OCI-LY3 (cell line): Measurements from ENCODE around the gene MAN1A1.

ENCODE experiments used
- H2AFZ ChIP-seq: fragments of 200-600, 300-600 bp; shearing (Covaris generic); 2 replicates; pipeline ENCODE4 v1.6.0; 2014; ENCODE audit warnings: antibody characterized with exemption, low read depth, low read length
- H3K27ac ChIP-seq: fragments of 200-600, 300-600 bp; sonication (generic); 2 replicates; pipeline ENCODE4 v1.5.1; 2014; ENCODE audit warnings: mild to moderate bottlenecking, low read length, moderate library complexity, mixed read lengths
- H3K27me3 ChIP-seq: fragments of 200-600, 300-600 bp; sonication (generic); 2 replicates; pipeline ENCODE4 v1.6.1; 2014; ENCODE audit warnings: low read depth, low read length, mixed read lengths
- H3K36me3 ChIP-seq: fragments of 200-600, 300-600 bp; sonication (generic); replicated peaks from 2 replicates; pipeline ENCODE3; 2014; ENCODE audit warnings: low read depth, low read length, mixed read lengths
- H3K4me1 ChIP-seq: fragments of 300-600, 200-600 bp; sonication (generic); 2 replicates; pipeline ENCODE4 v1.6.1; 2014; ENCODE audit warnings: low read length, mixed read lengths
- H3K4me2 ChIP-seq: fragments of 200-600, 300-600 bp; sonication (generic); 2 replicates; pipeline ENCODE4 v1.6.1; 2014; ENCODE audit warnings: low read length, mixed read lengths
- H3K4me3 ChIP-seq: fragments of 300-600, 200-600 bp; sonication (generic); 2 replicates; pipeline ENCODE4 v1.5.1; 2014; ENCODE audit warnings: antibody characterized with exemption, mild to moderate bottlenecking, low read length, moderate library complexity
- H3K79me2 ChIP-seq: fragments of 300-600, 200-600 bp; shearing (Covaris generic); 2 replicates; pipeline ENCODE4 v1.6.1; 2014; ENCODE audit warnings: mild to moderate bottlenecking, low read length, mixed read lengths
- H3K9ac ChIP-seq: fragments of 300-600, 200-600 bp; shearing (Covaris generic); 2 replicates; pipeline ENCODE4 v1.6.0; 2014; ENCODE audit warnings: mild to moderate bottlenecking, low read length, moderate library complexity
- H3K9me3 ChIP-seq: fragments of 200-600, 300-600 bp; shearing (Covaris generic); 2 replicates; pipeline ENCODE4 v1.6.1; 2014; ENCODE audit warnings: low read length, mixed read lengths; ENCODE audit not compliant: insufficient read depth
- H4K20me1 ChIP-seq: fragments of 200-600, 300-600 bp; sonication (generic); 2 replicates; pipeline ENCODE4 v1.6.1; 2016; ENCODE audit warnings: low read length, mixed read lengths; ENCODE audit not compliant: insufficient read depth
- EZH2phosphoT487 ChIP-seq: fragments of 200-600 bp; shearing (Covaris generic); IDR thresholded peaks from 2 replicates; pipeline ENCODE4 v1.6.1; 2018; ENCODE audit warnings: antibody characterized with exemption, mixed run types, low read depth
- TF ChIP-seq, protein P1 (sequence below): fragments of 200-600, 300-600 bp; sonication (generic); IDR thresholded peaks from 2 replicates; pipeline ENCODE4 v1.5.1; 2014; ENCODE audit warnings: antibody characterized with exemption, low read length, low read depth

MAN1A1 gene

GRCh38 chr6:119303164-119303887, 46.2 kb downstream of the MAN1A1 start:
- no peak overlapping the region for H3K27ac ChIP-seq
- no peak overlapping the region for H2AFZ ChIP-seq
- no peak overlapping the region for H3K9ac ChIP-seq
- TF ChIP-seq, protein P1, sequence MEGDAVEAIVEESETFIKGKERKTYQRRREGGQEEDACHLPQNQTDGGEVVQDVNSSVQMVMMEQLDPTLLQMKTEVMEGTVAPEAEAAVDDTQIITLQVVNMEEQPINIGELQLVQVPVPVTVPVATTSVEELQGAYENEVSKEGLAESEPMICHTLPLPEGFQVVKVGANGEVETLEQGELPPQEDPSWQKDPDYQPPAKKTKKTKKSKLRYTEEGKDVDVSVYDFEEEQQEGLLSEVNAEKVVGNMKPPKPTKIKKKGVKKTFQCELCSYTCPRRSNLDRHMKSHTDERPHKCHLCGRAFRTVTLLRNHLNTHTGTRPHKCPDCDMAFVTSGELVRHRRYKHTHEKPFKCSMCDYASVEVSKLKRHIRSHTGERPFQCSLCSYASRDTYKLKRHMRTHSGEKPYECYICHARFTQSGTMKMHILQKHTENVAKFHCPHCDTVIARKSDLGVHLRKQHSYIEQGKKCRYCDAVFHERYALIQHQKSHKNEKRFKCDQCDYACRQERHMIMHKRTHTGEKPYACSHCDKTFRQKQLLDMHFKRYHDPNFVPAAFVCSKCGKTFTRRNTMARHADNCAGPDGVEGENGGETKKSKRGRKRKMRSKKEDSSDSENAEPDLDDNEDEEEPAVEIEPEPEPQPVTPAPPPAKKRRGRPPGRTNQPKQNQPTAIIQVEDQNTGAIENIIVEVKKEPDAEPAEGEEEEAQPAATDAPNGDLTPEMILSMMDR, result no peak
- no peak for TF ChIP-seq EZH2phosphoT487
- H3K4me3 ChIP-seq, result no peak overlapping the region
- H3K79me2 ChIP-seq, result no peaks in the 10 kb centered on the region
- peaks cover 5% of the 10 kb centered on the region for H3K36me3 ChIP-seq
- no peaks in the 10 kb centered on the region for H3K4me1 ChIP-seq
- no peak overlapping the region for H3K4me2 ChIP-seq
- no peaks in the 10 kb centered on the region for H3K27me3 ChIP-seq
- no peaks in the 10 kb centered on the region for H4K20me1 ChIP-seq
- no peaks in the 10 kb centered on the region for H3K9me3 ChIP-seq

- no peaks in the 10 kb centered on the region for H4K20me1 ChIP-seq
Measured at GRCh38 chr6:119301429-119301828, 48.1 kb downstream of the MAN1A1 start.

GRCh38 chr6:119299694-119300093, 49.9 kb downstream of the MAN1A1 start:
- no peaks in the 10 kb centered on the region for H3K4me1 ChIP-seq
- no peak overlapping the region for H3K4me2 ChIP-seq
- no peaks in the 10 kb centered on the region for H3K36me3 ChIP-seq
- H3K9ac ChIP-seq, result no peak overlapping the region
- TF ChIP-seq, protein P1, result no peak
- TF ChIP-seq EZH2phosphoT487, result no peak
- H3K27me3 ChIP-seq, result no peaks in the 10 kb centered on the region
- no peaks in the 10 kb centered on the region for H3K79me2 ChIP-seq
- H3K4me3 ChIP-seq, result no peak overlapping the region
- no peak overlapping the region for H2AFZ ChIP-seq
- H3K27ac ChIP-seq, result no peak overlapping the region
- H4K20me1 ChIP-seq, result no peaks in the 10 kb centered on the region
- H3K9me3 ChIP-seq, result no peaks in the 10 kb centered on the region

More at GRCh38 chr6:119301429-119301828, 48.1 kb downstream of the MAN1A1 start:
- Histone ChIP-seq H2AFZ (no peak overlapping the region), H3K4me1 (no peaks in the 10 kb centered on the region), H3K27me3 (no peaks in the 10 kb centered on the region), H3K79me2 (no peaks in the 10 kb centered on the region), H3K9me3 (no peaks in the 10 kb centered on the region), H3K36me3 (peaks cover 5% of the 10 kb centered on the region), H3K9ac (no peak overlapping the region), H3K27ac (no peak overlapping the region), H3K4me2 (no peak overlapping the region), H3K4me3 (no peak overlapping the region)
- TF ChIP-seq, protein P1, result no peak
- no peak for TF ChIP-seq EZH2phosphoT487

GRCh38 chr6:119297049-119297448, 52.5 kb downstream of the MAN1A1 start:
- no peaks in the 10 kb centered on the region for H4K20me1 ChIP-seq
- no peak overlapping the region for H3K27ac ChIP-seq
- H3K79me2 ChIP-seq, result no peaks in the 10 kb centered on the region
- TF ChIP-seq, protein P1, result no peak
- TF ChIP-seq EZH2phosphoT487, result no peak
- no peak overlapping the region for H3K4me2 ChIP-seq
- H3K27me3 ChIP-seq, result no peaks in the 10 kb centered on the region
- no peaks in the 10 kb centered on the region for H3K9me3 ChIP-seq
- H3K36me3 ChIP-seq, result no peaks in the 10 kb centered on the region
- H2AFZ ChIP-seq, result no peak overlapping the region
- no peaks in the 10 kb centered on the region for H3K4me1 ChIP-seq
- no peak overlapping the region for H3K4me3 ChIP-seq
- no peak overlapping the region for H3K9ac ChIP-seq
